Measurements from ENCODE around the gene CCM2.

GRCh38 chr7:45116048-45116447 is 116.0 kb downstream of the CCM2 start:
- TF ChIP-seq CTCF (IDR thresholded peaks at IDR 0.05) (no peak), POLR2A (IDR thresholded peaks at IDR 0.05) (no peak), EP300 (IDR thresholded peaks at IDR 0.05) (no peak)

Data from ovary (tissue), 3 donors.